ENCODE results near the gene ACAP1.
"Not testable (repeated sequence)": the region's sequence is repeated elsewhere in the genome, so short reads cannot be mapped to it uniquely, and the experiment has no call there.

ACAP1 gene

GRCh38 chr17:7363311-7363710 lies 27.0 kb downstream of the ACAP1 start:
- H3K27ac ChIP-seq, result no peak overlapping the region
- H3K36me3 ChIP-seq (ENCODE audit: insufficient read depth, low read length), result no peaks in the 10 kb centered on the region
- no peak overlapping the region for H3K9ac ChIP-seq (ENCODE audit: insufficient read length)
- no peak overlapping the region for H3K4me3 ChIP-seq
- no peak for DNase-seq (ENCODE audit: low read depth, low spot score)
- TF ChIP-seq FOXP2 (optimal IDR thresholded peaks at IDR 0.05; ENCODE audit: control extremely low read depth, extremely low read length, insufficient read depth) (no peak), POLR2AphosphoS5 (IDR thresholded peaks at IDR 0.05; ENCODE audit: borderline replicate concordance, low read depth, low read length) (no peak), EZH2 (IDR thresholded peaks at IDR 0.05) (no peak)
- no peaks in the 10 kb centered on the region for H3K9me3 ChIP-seq (ENCODE audit: low read depth, low read length)

GRCh38 chr17:7365963-7366362 lies 29.6 kb downstream of the ACAP1 start:
- not testable (repeated sequence) for DNase-seq (ENCODE audit: low read depth, low spot score)

GRCh38 chr17:7367083-7367482 lies 30.8 kb downstream of the ACAP1 start:
- DNase-seq (ENCODE audit: low read depth, low spot score), result no peak
- no peak overlapping the region for H3K27ac ChIP-seq

More at GRCh38 chr17:7365963-7366362, 29.6 kb downstream of the ACAP1 start:
- H3K4me3 ChIP-seq; H3K9ac ChIP-seq (ENCODE audit: insufficient read length); H3K36me3 ChIP-seq (ENCODE audit: insufficient read depth, low read length); H3K9me3 ChIP-seq (ENCODE audit: low read depth, low read length); H3K27ac ChIP-seq: not testable (repeated sequence)

GRCh38 chr17:7367918-7368598 lies 31.7 kb downstream of the ACAP1 start:
- no peak for DNase-seq (ENCODE audit: low read depth, low spot score)
- H3K9me3 ChIP-seq (ENCODE audit: low read depth, low read length), result no peaks in the 10 kb centered on the region
- H3K4me3 ChIP-seq, result no peak overlapping the region
- no peak overlapping the region for H3K27ac ChIP-seq
- TF ChIP-seq EZH2 (IDR thresholded peaks at IDR 0.05) (no peak), POLR2AphosphoS5 (IDR thresholded peaks at IDR 0.05; ENCODE audit: borderline replicate concordance, low read depth, low read length) (no peak), FOXP2 (optimal IDR thresholded peaks at IDR 0.05; ENCODE audit: control extremely low read depth, extremely low read length, insufficient read depth) (no peak)
- H3K9ac ChIP-seq (ENCODE audit: insufficient read length), result no peak overlapping the region
- no peaks in the 10 kb centered on the region for H3K36me3 ChIP-seq (ENCODE audit: insufficient read depth, low read length)

More at GRCh38 chr17:7367083-7367482, 30.8 kb downstream of the ACAP1 start:
- Histone ChIP-seq H3K9me3 (ENCODE audit: low read depth, low read length) (no peaks in the 10 kb centered on the region), H3K4me3 (no peak overlapping the region), H3K9ac (ENCODE audit: insufficient read length) (no peak overlapping the region), H3K36me3 (ENCODE audit: insufficient read depth, low read length) (no peaks in the 10 kb centered on the region)
- TF ChIP-seq POLR2AphosphoS5 (IDR thresholded peaks at IDR 0.05; ENCODE audit: borderline replicate concordance, low read depth, low read length), result no peak
- TF ChIP-seq EZH2 (IDR thresholded peaks at IDR 0.05), result no peak
- TF ChIP-seq FOXP2 (optimal IDR thresholded peaks at IDR 0.05; ENCODE audit: control extremely low read depth, extremely low read length, insufficient read depth), result no peak

- not testable (repeated sequence) for H3K36me3 ChIP-seq (ENCODE audit: insufficient read depth, low read length); H3K9ac ChIP-seq (ENCODE audit: insufficient read length); DNase-seq (ENCODE audit: low read depth, low spot score); H3K4me3 ChIP-seq; H3K9me3 ChIP-seq (ENCODE audit: low read depth, low read length); H3K27ac ChIP-seq
Measured at GRCh38 chr17:7368599-7368994, 32.3 kb downstream of the ACAP1 start.

- no peak for TF ChIP-seq EZH2 (IDR thresholded peaks at IDR 0.05)
- no peak for TF ChIP-seq FOXP2 (optimal IDR thresholded peaks at IDR 0.05; ENCODE audit: control extremely low read depth, extremely low read length, insufficient read depth)
- TF ChIP-seq POLR2AphosphoS5 (IDR thresholded peaks at IDR 0.05; ENCODE audit: borderline replicate concordance, low read depth, low read length), result no peak
- DNase-seq (ENCODE audit: low read depth, low spot score), result no peak
- no peak overlapping the region for H3K27ac ChIP-seq
- H3K9me3 ChIP-seq (ENCODE audit: low read depth, low read length), result no peaks in the 10 kb centered on the region
- no peak overlapping the region for H3K9ac ChIP-seq (ENCODE audit: insufficient read length)
- no peak overlapping the region for H3K4me3 ChIP-seq
- no peaks in the 10 kb centered on the region for H3K36me3 ChIP-seq (ENCODE audit: insufficient read depth, low read length)
Measured at GRCh38 chr17:7369825-7370224, 33.5 kb downstream of the ACAP1 start.

- H3K9me3 ChIP-seq (ENCODE audit: low read depth, low read length), result no peaks in the 10 kb centered on the region
- no peak overlapping the region for H3K27ac ChIP-seq
- H3K4me3 ChIP-seq, result no peak overlapping the region
- no peak for DNase-seq (ENCODE audit: low read depth, low spot score)
- H3K36me3 ChIP-seq (ENCODE audit: insufficient read depth, low read length), result no peaks in the 10 kb centered on the region
- TF ChIP-seq EZH2 (IDR thresholded peaks at IDR 0.05) (no peak), FOXP2 (optimal IDR thresholded peaks at IDR 0.05; ENCODE audit: control extremely low read depth, extremely low read length, insufficient read depth) (no peak), POLR2AphosphoS5 (IDR thresholded peaks at IDR 0.05; ENCODE audit: borderline replicate concordance, low read depth, low read length) (no peak)
- no peak overlapping the region for H3K9ac ChIP-seq (ENCODE audit: insufficient read length)
Measured at GRCh38 chr17:7370853-7371252, 34.5 kb downstream of the ACAP1 start.

GRCh38 chr17:7374353-7374752 lies 38.0 kb downstream of the ACAP1 start:
- no peak for DNase-seq (ENCODE audit: low read depth, low spot score)
- Histone ChIP-seq H3K36me3 (ENCODE audit: insufficient read depth, low read length) (no peaks in the 10 kb centered on the region), H3K4me3 (no peak overlapping the region), H3K27ac (no peak overlapping the region), H3K9me3 (ENCODE audit: low read depth, low read length) (no peaks in the 10 kb centered on the region), H3K9ac (ENCODE audit: insufficient read length) (no peak overlapping the region)
- no peak for TF ChIP-seq FOXP2 (optimal IDR thresholded peaks at IDR 0.05; ENCODE audit: control extremely low read depth, extremely low read length, insufficient read depth)
- no peak for TF ChIP-seq EZH2 (IDR thresholded peaks at IDR 0.05)
- TF ChIP-seq POLR2AphosphoS5 (IDR thresholded peaks at IDR 0.05; ENCODE audit: borderline replicate concordance, low read depth, low read length), result no peak

GRCh38 chr17:7379134-7379533 lies 42.8 kb downstream of the ACAP1 start:
- Histone ChIP-seq H3K9me3 (ENCODE audit: low read depth, low read length) (no peaks in the 10 kb centered on the region), H3K4me3 (no peak overlapping the region), H3K36me3 (ENCODE audit: insufficient read depth, low read length) (no peaks in the 10 kb centered on the region), H3K9ac (ENCODE audit: insufficient read length) (no peak overlapping the region), H3K27ac (no peak overlapping the region)
- no peak for DNase-seq (ENCODE audit: low read depth, low spot score)
- TF ChIP-seq POLR2AphosphoS5 (IDR thresholded peaks at IDR 0.05; ENCODE audit: borderline replicate concordance, low read depth, low read length), result no peak
- no peak for TF ChIP-seq FOXP2 (optimal IDR thresholded peaks at IDR 0.05; ENCODE audit: control extremely low read depth, extremely low read length, insufficient read depth)
- no peak for TF ChIP-seq EZH2 (IDR thresholded peaks at IDR 0.05)

Data from SK-N-MC (cell line).